ENCODE measurements around the gene TMTC2. TPM values are rescaled to one million over a fixed set of nuclear protein-coding genes. Genes with fewer than 3 reads are reported as not detected.

The TMTC2 gene
- total and polyA plus RNA-seq, 2 donors (not counting 1 experiment from before 2014, with no cell fraction given): 2.4 to 3.2 TPM

GRCh38 chr12:82745063-82745674 lies 58.5 kb downstream of the TMTC2 start:
- Histone ChIP-seq H3K36me3 (replicated peaks in 1 of 2; ENCODE audit: control extremely low read depth in 1 of 2, control insufficient read depth in 1 of 2, extremely low read depth in 1 of 2, insufficient read depth in 2 of 2, low read length in 1 of 2) (no peaks in the 10 kb centered on the region), H3K9me3 (ENCODE audit: control extremely low read depth in 1 of 3, control insufficient read depth in 2 of 3, insufficient read depth in 1 of 3, low read length in 2 of 3) (no peaks in the 10 kb centered on the region), H3K4me1 (ENCODE audit: control insufficient read depth in 2 of 2, insufficient read depth in 2 of 2, low read length in 2 of 2) (no peaks in the 10 kb centered on the region), H3K4me3 (ENCODE audit: control extremely low read depth in 1 of 5, extremely low read depth in 1 of 5, insufficient read depth in 1 of 5, low read depth in 2 of 5, low read length in 4 of 5) (no peak overlapping the region), H2AFZ (ENCODE audit: insufficient read depth, low read depth, low read length, poor library complexity, severe bottlenecking) (no peak overlapping the region), H3K27me3 (replicated peaks in 1 of 4; ENCODE audit: control extremely low read depth in 1 of 4, control insufficient read depth in 3 of 4, insufficient read depth in 4 of 4, low read length in 3 of 4) (no peaks in the 10 kb centered on the region), H4K20me1 (ENCODE audit: control insufficient read depth, insufficient read depth, low read length, poor library complexity, severe bottlenecking) (no peaks in the 10 kb centered on the region), H3K4me2 (replicated peaks; ENCODE audit: low read depth, low read length, poor library complexity, severe bottlenecking) (no peak overlapping the region), H3K79me2 (ENCODE audit: control insufficient read depth, insufficient read depth, low read length) (no peaks in the 10 kb centered on the region), H3K9ac (ENCODE audit: low read length) (no peak overlapping the region), H3K27ac (ENCODE audit: low read length in 2 of 2) (no peak overlapping the region)
- TF ChIP-seq EZH2 (IDR thresholded peaks at IDR 0.05; ENCODE audit: borderline replicate concordance, insufficient read depth, low read depth, low read length, poor library complexity, severe bottlenecking) (no peak), CTCF (IDR thresholded peaks at IDR 0.05) (no peak)
- no CpG with 5 or more reads among the region's 4 CpGs for WGBS (ENCODE audit: insufficient coverage)
- no peak for DNase-seq
- no peaks in the 10 kb centered on the region for H3K9me3 Mint-ChIP-seq (ENCODE audit: insufficient read depth)
- no peaks in the 10 kb centered on the region for H3K27me3 Mint-ChIP-seq
- POLR2A ChIA-PET: no interaction called here
- no peak for ATAC-seq (ENCODE audit: low read depth)
- intact Hi-C loops (cut with micrococcal nuclease): no loop called here
- CTCF ChIA-PET: no interaction called here
- H3K4me1 Mint-ChIP-seq: no peaks in the 10 kb centered on the region
- no peak overlapping the region for H3K4me3 Mint-ChIP-seq
- H3K27ac Mint-ChIP-seq: no peak overlapping the region

GRCh38 chr12:82745807-82746206 lies 59.1 kb downstream of the TMTC2 start:
- WGBS (ENCODE audit: insufficient coverage): 67% methylated on average over 2 of the region's 4 CpGs
- no peak overlapping the region for H3K27ac ChIP-seq (ENCODE audit: low read length in 2 of 2)
- no peak overlapping the region for H3K4me3 ChIP-seq (ENCODE audit: control extremely low read depth in 1 of 5, extremely low read depth in 1 of 5, insufficient read depth in 1 of 5, low read depth in 2 of 5, low read length in 4 of 5)
- no peak overlapping the region for H3K4me2 ChIP-seq (replicated peaks; ENCODE audit: low read depth, low read length, poor library complexity, severe bottlenecking)
- Mint-ChIP-seq H3K9me3 (ENCODE audit: insufficient read depth) (no peaks in the 10 kb centered on the region), H3K27me3 (no peaks in the 10 kb centered on the region), H3K27ac (no peak overlapping the region), H3K4me3 (no peak overlapping the region), H3K4me1 (no peaks in the 10 kb centered on the region)
- H3K9me3 ChIP-seq (ENCODE audit: control extremely low read depth in 1 of 3, control insufficient read depth in 2 of 3, insufficient read depth in 1 of 3, low read length in 2 of 3): no peaks in the 10 kb centered on the region
- no peak overlapping the region for H2AFZ ChIP-seq (ENCODE audit: insufficient read depth, low read depth, low read length, poor library complexity, severe bottlenecking)
- TF ChIP-seq EZH2 (IDR thresholded peaks at IDR 0.05; ENCODE audit: borderline replicate concordance, insufficient read depth, low read depth, low read length, poor library complexity, severe bottlenecking) (no peak), CTCF (IDR thresholded peaks at IDR 0.05) (no peak)
- H3K79me2 ChIP-seq (ENCODE audit: control insufficient read depth, insufficient read depth, low read length): no peaks in the 10 kb centered on the region
- H3K9ac ChIP-seq (ENCODE audit: low read length): no peak overlapping the region
- CTCF ChIA-PET: no interaction called here
- H3K36me3 ChIP-seq (replicated peaks in 1 of 2; ENCODE audit: control extremely low read depth in 1 of 2, control insufficient read depth in 1 of 2, extremely low read depth in 1 of 2, insufficient read depth in 2 of 2, low read length in 1 of 2): no peaks in the 10 kb centered on the region
- POLR2A ChIA-PET: no interaction called here
- ATAC-seq (ENCODE audit: low read depth): no peak
- no peaks in the 10 kb centered on the region for H4K20me1 ChIP-seq (ENCODE audit: control insufficient read depth, insufficient read depth, low read length, poor library complexity, severe bottlenecking)
- DNase-seq: no peak
- intact Hi-C loops (cut with micrococcal nuclease): no loop called here
- no peaks in the 10 kb centered on the region for H3K4me1 ChIP-seq (ENCODE audit: control insufficient read depth in 2 of 2, insufficient read depth in 2 of 2, low read length in 2 of 2)
- no peaks in the 10 kb centered on the region for H3K27me3 ChIP-seq (replicated peaks in 1 of 4; ENCODE audit: control extremely low read depth in 1 of 4, control insufficient read depth in 3 of 4, insufficient read depth in 4 of 4, low read length in 3 of 4)

Data from B cell (primary cell).